Measurements from ENCODE around the gene PRR18.

Gene PRR18

GRCh38 chr6:166274739-166275370, 33.3 kb downstream of the PRR18 start:
- no peak for DNase-seq

- no peak for DNase-seq
Measured at GRCh38 chr6:166274163-166274562, 34.0 kb downstream of the PRR18 start.

- DNase-seq = no peak
Measured at GRCh38 chr6:166271376-166271765, 36.8 kb downstream of the PRR18 start.

GRCh38 chr6:166270706-166271375, 37.4 kb downstream of the PRR18 start:
- DNase-seq = no peak

- no peak for DNase-seq
Measured at GRCh38 chr6:166269301-166270039, 38.7 kb downstream of the PRR18 start.

GRCh38 chr6:166268431-166268830, 39.8 kb downstream of the PRR18 start:
- DNase-seq = no peak

- no peak for DNase-seq
Measured at GRCh38 chr6:166267526-166267925, 40.7 kb downstream of the PRR18 start.

- no peak for DNase-seq
Measured at GRCh38 chr6:166266336-166266735, 41.9 kb downstream of the PRR18 start.

GRCh38 chr6:166262743-166263515, 45.3 kb downstream of the PRR18 start:
- no peak for DNase-seq

GRCh38 chr6:166259296-166259977, 48.8 kb downstream of the PRR18 start:
- no peak for DNase-seq

GRCh38 chr6:166258854-166259276, 49.3 kb downstream of the PRR18 start:
- no peak for DNase-seq

GRCh38 chr6:166257911-166258318, 50.3 kb downstream of the PRR18 start:
- DNase-seq = no peak

Measured in amniotic stem cell (primary cell).